22Rv1 (cell line): Measurements from ENCODE around the gene CGNL1.

ENCODE experiments used
- CTCF ChIP-seq: fragments of 450-650 bp; IDR thresholded peaks from 2 replicates; pipeline ENCODE4 v1.5.1; 2017; ENCODE audit warnings: mild to moderate bottlenecking
- ZFX ChIP-seq: fragments of 450-650 bp; IDR thresholded peaks from 2 replicates; pipeline ENCODE4 v1.6.1; 2017; ENCODE audit warnings: antibody characterized with exemption, borderline replicate concordance

DNA sequence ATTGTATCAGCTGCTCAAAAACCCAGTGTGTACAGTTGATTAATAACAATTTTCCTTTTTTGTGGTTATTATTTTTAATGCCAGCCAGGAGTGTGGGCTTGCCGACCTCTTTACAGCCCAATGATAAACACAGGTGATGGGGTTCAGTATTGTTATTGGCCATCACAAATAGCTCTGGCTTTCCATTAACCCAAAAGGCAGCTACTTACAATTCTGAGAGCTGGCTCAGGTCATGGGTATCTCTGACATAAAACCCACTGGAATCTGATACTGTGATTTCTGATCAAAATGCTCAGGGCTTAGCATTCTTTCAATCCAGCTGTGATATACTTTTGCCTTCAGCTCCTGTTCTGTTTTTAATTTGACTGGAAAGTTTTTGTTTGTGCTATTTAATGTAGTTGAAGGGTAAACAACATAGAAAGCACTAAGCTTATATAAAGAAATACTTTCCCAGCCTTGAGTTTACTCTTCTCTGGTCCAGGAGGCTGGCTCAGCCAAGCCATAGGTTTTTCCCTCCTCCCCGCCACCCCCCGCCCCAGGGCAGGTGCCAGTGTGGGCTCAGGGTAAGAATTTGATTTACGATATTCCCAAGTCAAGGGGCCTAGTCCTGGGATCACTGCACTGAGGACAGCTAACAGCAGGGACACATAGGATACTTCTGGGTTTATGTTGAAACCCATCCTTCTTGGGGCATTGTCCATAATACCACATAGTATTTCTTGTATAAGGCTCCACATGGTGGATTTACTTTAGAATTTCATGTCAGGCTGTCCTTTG, 161.4 kb downstream of the CGNL1 start:
- no peak for TF ChIP-seq CTCF
- TF ChIP-seq ZFX: no peak
